Measurements from ENCODE around the gene MYO15B.

DNA sequence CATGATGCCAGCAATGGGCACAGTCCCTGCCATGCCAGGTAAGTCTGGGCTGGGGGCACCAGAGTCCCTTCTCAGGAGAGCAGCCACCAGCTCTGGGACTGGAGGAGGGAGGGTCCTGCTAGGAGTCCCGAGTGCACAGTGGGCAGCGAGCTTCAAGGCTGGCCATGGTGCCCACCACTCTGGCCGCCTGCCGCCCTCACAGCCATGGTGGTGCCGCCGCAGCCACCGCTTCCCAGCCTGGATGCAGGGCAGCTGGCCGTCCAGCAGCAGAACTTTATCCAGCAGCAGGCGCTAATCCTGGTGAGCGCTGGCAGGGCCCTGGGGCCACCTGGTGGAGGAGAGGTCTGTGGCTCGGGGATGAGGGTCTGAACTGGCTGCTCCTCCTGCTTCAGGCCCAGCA, 27.7 kb downstream of the MYO15B start:
- TF ChIP-seq EZH2phosphoT487 (IDR thresholded peaks at IDR 0.05; ENCODE audit: insufficient read depth, low read depth) (no peak), EZH2 (IDR thresholded peaks at IDR 0.05; ENCODE audit: insufficient read depth, poor library complexity, severe bottlenecking) (no peak)
